ENCODE data around the gene DSCAML1. TPM values are rescaled to one million over a fixed set of nuclear protein-coding genes. Genes with fewer than 3 reads are reported as not detected.

DSCAML1 gene
- total and polyA plus RNA-seq, 2 of the 8 experiments (the other 6 are each of a cell fraction or from before 2014, with no cell fraction given), result 0.19 to 0.24 TPM

DNA sequence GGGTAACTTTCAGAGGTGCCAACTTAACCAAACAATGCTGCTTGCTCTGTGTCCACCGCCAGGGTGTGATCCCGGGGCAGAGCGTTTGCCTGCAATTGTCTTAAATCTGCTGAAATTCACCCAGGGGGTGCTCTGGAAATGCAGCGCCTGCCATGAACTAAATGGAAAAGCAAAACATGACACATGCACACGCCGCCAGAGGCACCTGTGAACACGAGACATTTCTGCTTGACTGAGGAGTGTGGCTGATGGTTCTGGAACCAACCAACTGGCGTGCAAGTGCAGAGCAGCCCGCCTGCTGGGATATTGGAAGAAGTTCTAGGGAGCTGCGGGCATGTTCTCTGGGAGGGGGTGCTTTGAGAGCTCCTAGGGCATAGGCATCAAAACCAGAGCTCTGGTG lies 30.4 kb downstream of the DSCAML1 start (continued):
- TF ChIP-seq BRCA1 (IDR thresholded peaks at IDR 0.05; ENCODE audit: low read depth, low read length) (no peak), BCL11A (IDR thresholded peaks at IDR 0.05; ENCODE audit: low read depth in 2 of 2, low read length in 2 of 2) (no peak), RBBP5 (IDR thresholded peaks at IDR 0.05; ENCODE audit: borderline replicate concordance, low read depth, low read length) (no peak), CHD2 (IDR thresholded peaks at IDR 0.05; ENCODE audit: low read length) (no peak)

Measured in H1 (cell line).